HG03103 (cell line): Measurements from ENCODE around the gene IRGQ.
"Not testable (repeated sequence)": the region's sequence is repeated elsewhere in the genome, so short reads cannot be mapped to it uniquely, and the experiment has no call there.

Experiments used
- ATAC-seq: cut with Tn5 transposase; IDR thresholded peaks from one replicate; pipeline ENCODE4 v1.9.1; 2021; ENCODE audit warnings: low read depth; ENCODE audit not compliant: unreplicated experiment

Gene IRGQ

DNA sequence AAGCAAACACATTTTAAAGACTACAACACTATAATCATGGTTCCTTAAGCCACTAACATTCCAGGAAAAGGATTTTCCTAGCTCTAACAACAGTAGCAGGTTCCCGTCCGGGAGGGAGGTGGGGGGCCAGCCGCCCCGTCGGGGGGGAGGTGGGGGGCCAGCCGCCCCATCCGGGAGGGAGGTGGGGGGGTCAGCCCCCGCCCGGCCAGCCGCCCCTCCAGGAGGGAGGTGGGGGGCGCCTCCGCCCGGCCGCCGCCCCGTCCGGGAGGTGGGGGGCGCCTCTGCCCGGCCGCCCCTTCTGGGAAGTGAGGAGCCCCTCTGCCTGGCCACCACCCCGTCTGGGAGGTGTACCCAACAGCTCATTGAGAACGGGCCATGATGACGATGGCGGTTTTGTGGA lies 48.0 kb downstream of the IRGQ start:
- ATAC-seq: not testable (repeated sequence)

DNA sequence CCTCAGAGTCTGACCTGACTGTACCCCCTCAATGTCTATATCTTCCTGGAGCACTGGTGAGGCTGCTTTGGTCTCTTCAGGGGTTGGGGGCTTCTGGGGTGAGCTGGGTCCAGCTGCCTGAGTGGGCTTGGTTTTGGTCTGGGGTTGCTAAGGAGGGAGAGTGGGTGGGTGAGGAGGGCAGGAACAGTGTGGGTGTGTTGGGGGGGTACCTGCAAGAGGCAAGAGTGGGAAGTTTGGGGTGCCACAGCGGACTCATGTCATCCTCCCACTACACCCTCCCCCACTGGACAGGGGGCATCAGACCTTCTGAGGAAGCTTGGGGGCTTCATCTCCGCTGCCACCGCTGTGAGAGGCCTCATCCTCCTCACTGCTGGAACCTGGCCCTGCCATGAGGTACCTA lies 49.4 kb downstream of the IRGQ start:
- ATAC-seq: no peak

DNA sequence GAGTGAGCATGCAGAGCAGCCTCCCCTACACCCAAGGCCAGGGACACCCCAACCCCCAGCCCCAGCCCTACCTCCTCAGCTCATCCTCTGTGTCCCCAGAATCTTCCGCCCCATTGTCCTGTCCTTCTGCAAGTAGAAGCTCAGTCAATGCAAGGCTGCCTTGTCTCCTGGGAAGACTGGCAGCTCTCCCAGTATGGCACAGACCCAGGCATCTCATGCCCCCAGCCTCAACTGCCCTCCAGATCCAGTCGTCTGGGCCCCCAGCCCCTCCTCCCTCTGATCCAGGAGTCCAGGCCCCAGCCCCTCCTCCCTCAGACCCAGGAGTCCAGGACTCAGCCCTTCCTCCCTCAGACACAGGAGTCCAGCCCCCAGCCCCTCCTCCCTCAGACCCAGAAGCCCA lies 50.0 kb downstream of the IRGQ start:
- ATAC-seq: no peak

DNA sequence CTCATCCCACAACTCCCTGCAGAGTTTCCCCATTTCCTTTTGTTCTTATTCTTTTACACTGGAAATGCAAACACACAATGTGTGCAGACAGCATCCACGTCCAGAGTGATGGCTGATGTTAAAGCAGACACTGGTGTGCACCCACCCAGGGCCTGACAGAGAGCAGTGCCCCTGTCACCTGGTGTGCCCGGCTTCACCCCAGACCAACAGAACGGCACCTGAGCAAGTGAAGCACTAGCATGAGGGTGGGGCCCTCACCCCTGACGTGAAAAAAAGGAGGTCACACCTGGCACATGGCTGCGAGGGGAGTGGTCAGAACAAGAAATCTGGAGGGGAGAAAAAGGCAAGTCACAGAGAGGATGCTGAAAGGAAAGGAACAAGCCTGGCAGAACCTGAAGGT lies 50.7 kb downstream of the IRGQ start:
- ATAC-seq: no peak

DNA sequence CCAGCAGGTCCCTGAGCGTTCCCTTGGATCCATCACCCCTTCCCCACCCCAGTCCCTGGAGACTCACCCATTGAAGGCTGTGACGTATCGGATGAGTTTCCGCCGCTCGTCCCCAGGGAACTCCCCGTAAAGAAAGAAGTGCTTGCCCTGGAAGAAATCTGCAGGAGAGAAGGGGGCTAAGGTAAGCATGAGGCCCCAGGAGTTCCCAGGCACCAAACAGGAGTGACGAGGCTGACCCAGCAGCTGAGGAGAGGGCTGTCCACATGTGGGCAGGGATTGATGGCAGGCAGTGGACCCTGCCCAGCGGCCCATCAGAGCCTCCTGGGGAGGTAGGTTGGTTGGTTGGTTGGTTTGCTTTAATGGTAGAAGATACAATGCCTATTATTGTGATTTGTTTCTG lies 51.9 kb downstream of the IRGQ start:
- ATAC-seq: no peak

DNA sequence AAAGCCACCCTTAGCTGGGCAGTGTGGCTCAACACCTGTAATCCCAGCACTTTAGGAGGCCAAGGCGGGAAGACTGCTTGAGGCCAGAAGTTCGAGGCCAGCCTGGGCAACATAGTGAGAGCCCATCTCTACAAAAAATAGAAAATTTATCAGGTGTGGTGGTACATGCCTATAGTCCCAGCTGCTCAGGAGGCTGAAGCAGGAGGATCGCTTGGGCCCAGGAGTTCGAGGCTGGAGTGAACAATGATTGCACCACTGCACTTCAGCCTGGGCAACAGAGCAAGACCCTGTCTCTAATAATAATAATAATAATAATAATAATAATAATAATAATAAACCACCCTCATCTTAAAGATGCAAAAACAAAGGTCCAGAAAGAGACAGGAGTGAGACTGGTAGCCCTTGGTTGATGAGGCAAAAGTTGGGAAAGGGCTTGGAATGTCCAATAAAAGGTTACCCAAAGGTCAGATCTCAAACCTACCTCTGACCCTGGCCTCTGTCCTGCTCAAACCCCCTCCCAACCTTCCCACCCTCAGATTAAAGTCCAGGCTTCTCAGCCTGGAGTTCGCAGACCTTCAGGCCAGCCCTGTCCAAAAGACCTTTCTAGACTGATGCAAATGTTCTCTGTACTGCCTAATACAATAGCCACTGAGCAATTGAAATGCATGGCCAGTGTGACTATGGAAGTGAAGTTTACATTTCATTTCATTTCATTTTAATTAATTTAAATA lies 53.8 kb downstream of the IRGQ start:
- ATAC-seq: no peak

DNA sequence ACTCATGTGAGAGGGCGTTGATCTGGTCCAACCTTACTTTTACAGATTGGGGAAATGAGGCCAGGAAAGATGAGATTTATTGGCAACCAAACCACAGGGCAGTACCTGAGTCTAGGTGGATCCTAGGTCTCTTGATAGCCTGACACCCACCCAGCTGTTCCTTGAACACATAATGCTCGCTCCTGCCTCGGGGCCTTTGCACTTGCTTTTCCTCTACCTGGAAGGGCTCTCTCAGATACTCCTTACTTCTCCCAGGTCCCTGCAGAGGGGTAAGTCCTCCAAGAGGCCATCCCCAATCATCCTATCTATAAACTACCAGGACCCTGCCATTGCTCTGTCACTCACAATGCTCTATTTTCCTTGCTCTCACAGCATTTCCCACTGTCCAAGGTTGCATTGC lies 55.6 kb downstream of the IRGQ start:
- no peak for ATAC-seq

DNA sequence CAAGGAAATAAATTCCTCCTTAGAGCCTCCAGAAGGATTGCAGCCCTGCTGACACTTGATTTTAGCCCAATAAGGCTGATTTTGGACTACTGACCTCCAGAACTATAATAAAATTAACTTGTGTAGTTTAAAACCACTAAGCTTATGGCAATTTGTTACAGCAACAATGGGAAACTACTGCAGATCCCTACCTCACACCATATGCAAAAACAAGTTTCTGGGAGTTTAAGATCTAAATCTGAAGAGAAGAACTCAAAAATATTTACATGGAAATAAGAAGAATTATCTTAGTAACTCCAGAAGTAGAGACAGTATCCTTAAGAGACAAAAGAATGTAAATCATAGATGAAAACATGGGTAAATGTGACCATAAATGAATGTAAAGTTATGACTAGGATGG lies 57.0 kb downstream of the IRGQ start:
- ATAC-seq: no peak

DNA sequence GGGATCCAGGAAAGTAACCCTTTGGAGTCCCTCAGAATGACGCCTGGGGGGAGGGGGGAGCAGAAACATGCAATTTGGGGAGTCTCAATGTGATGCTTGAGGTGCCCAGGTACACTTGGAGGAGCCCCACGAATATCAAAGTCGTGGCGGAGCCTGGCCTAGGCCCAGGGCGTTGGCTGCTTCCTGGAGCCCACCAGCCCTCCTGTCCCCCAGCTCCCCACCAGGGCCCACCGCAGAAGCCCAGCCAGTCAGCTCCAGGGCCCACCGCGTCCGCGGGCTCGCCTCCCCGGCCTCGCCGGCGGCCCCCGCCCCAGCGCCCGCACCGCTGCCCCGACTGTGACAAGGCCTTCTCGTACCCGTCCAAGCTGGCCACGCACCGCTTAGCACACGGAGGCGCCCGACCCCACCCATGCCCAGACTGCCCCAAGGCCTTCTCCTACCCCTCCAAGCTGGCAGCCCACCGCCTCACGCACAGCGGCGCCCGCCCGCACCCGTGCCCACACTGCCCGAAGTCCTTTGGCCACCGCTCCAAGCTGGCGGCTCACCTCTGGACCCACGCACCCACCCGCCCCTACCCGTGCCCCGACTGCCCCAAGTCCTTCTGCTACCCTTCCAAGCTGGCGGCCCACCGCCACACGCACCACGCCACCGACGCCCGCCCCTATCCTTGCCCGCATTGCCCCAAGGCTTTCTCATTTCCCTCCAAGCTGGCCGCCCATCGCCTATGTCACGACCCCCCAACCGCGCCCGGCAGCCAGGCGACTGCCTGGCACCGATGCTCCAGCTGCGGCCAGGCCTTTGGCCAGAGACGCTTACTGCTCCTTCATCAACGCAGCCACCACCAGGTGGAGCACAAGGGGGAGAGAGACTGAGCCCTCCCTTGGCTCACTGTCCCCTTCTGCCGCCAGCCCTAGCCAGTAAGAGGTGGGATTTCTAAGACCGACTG lies 60.8 kb downstream of the IRGQ start:
- ATAC-seq: no peak
